ENCODE results near the gene SMDT1.

The SMDT1 gene

GRCh38 chr22:42065438-42066125 lies 13.9 kb upstream of the SMDT1 start:
- peaks cover 5 to 13% (median 11%) of the 10 kb centered on the region in 4 experiments for H3K4me1 ChIP-seq (ENCODE audit: control extremely low read depth in 1 of 4, control insufficient read depth in 4 of 4, insufficient read depth in 4 of 4, low read length in 3 of 4)
- DNase-seq, result no peak
- ChIA-PET POLR2A (no interaction called here), CTCF (interaction anchor here (1.1 to 1.2 kb wide), 2 partner anchors 14 to 38 kb away, joined by 3 to 4 read pairs; no protein-coding TSS in a partner anchor)
- no peak overlapping the region for H3K4me3 ChIP-seq (ENCODE audit: control insufficient read depth in 1 of 7, extremely low read depth in 1 of 7, insufficient read depth in 4 of 7, low read depth in 2 of 7, low read length in 6 of 7)
- no peaks in the 10 kb centered on the region for H3K9me3 ChIP-seq (ENCODE audit: control extremely low read depth in 1 of 5, control insufficient read depth in 4 of 5, insufficient read depth in 2 of 5, low read depth in 1 of 5, low read length in 4 of 5)
- WGBS (ENCODE audit: insufficient coverage), result 96% methylated on average over 13 of the region's 13 CpGs
- no peaks in the 10 kb centered on the region for H3K27me3 ChIP-seq (replicated peaks in 2 of 5; ENCODE audit: control insufficient read depth in 4 of 5, insufficient read depth in 5 of 5, low read length in 4 of 5)
- no peak overlapping the region for H3K27ac ChIP-seq (ENCODE audit: insufficient read depth in 1 of 2, low read depth in 1 of 2, low read length in 2 of 2, poor library complexity in 1 of 2, severe bottlenecking in 2 of 2)
- peaks cover 3 to 53% (median 37%) of the 10 kb centered on the region in 4 experiments for H3K36me3 ChIP-seq (ENCODE audit: control insufficient read depth in 4 of 4, insufficient read depth in 4 of 4, low read length in 3 of 4)

DNA sequence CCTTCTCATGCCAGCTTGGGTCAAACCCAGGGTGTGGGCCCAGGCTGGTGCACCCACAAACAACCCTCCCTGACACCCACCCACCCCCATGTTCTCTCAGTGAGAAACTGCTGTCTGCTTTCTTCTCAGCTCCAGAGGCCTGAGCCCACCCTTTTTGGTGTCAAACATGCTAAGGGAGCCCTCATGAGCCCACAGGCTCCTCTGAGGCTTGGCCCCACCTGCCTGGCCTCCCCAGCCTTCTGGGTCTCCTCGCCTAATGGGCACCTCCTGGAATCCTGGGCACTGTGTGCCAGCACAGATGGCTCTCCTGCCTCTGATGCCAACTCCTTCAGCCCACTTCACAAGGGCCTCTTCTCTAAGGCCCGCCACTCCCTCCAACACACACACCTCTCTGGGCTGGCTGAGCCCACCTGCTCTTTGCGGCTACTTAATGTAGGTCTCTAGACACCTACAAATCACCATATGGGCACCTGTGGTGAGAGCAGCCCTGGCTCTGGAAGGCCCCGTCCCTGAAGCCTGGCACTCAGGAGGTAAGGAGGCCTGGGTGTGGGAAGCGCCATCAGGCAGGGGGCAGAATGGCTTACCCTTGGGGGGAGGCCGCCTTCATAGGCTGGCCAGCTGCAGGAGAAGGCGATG lies 13.3 kb upstream of the SMDT1 start:
- H3K27ac ChIP-seq (ENCODE audit: insufficient read depth in 1 of 2, low read depth in 1 of 2, low read length in 2 of 2, poor library complexity in 1 of 2, severe bottlenecking in 2 of 2), result no peak overlapping the region
- no peaks in the 10 kb centered on the region for H3K9me3 ChIP-seq (ENCODE audit: control extremely low read depth in 1 of 5, control insufficient read depth in 4 of 5, insufficient read depth in 2 of 5, low read depth in 1 of 5, low read length in 4 of 5)
- no peaks in the 10 kb centered on the region for H3K27me3 ChIP-seq (replicated peaks in 2 of 5; ENCODE audit: control insufficient read depth in 4 of 5, insufficient read depth in 5 of 5, low read length in 4 of 5)
- H3K36me3 ChIP-seq (ENCODE audit: control insufficient read depth in 4 of 4, insufficient read depth in 4 of 4, low read length in 3 of 4), result peaks cover 2 to 46% (median 30%) of the 10 kb centered on the region in 4 experiments
- H3K4me1 ChIP-seq (ENCODE audit: control extremely low read depth in 1 of 4, control insufficient read depth in 4 of 4, insufficient read depth in 4 of 4, low read length in 3 of 4), result peaks cover 5 to 19% (median 17%) of the 10 kb centered on the region in 4 experiments
- POLR2A ChIA-PET, result no interaction called here
- no peak for DNase-seq
- H3K4me3 ChIP-seq (ENCODE audit: control insufficient read depth in 1 of 7, extremely low read depth in 1 of 7, insufficient read depth in 4 of 7, low read depth in 2 of 7, low read length in 6 of 7), result no peak overlapping the region
- 100% methylated on average over 5 of the region's 7 CpGs for WGBS (ENCODE audit: insufficient coverage)
- CTCF ChIA-PET, result interaction anchor here (1.2 kb wide), 1 partner anchor 15 kb away, joined by 3 read pairs; no protein-coding TSS in a partner anchor

GRCh38 chr22:42066937-42067336 lies 12.6 kb upstream of the SMDT1 start:
- Histone ChIP-seq H3K36me3 (ENCODE audit: control insufficient read depth in 4 of 4, insufficient read depth in 4 of 4, low read length in 3 of 4) (peaks cover 2 to 46% (median 28%) of the 10 kb centered on the region in 4 experiments), H3K9me3 (ENCODE audit: control extremely low read depth in 1 of 5, control insufficient read depth in 4 of 5, insufficient read depth in 2 of 5, low read depth in 1 of 5, low read length in 4 of 5) (no peaks in the 10 kb centered on the region), H3K4me1 (ENCODE audit: control extremely low read depth in 1 of 4, control insufficient read depth in 4 of 4, insufficient read depth in 4 of 4, low read length in 3 of 4) (peaks cover 5 to 23% (median 21%) of the 10 kb centered on the region in 4 experiments), H3K4me3 (ENCODE audit: control insufficient read depth in 1 of 7, extremely low read depth in 1 of 7, insufficient read depth in 4 of 7, low read depth in 2 of 7, low read length in 6 of 7) (no peak overlapping the region), H3K27me3 (replicated peaks in 2 of 5; ENCODE audit: control insufficient read depth in 4 of 5, insufficient read depth in 5 of 5, low read length in 4 of 5) (no peaks in the 10 kb centered on the region), H3K27ac (ENCODE audit: insufficient read depth in 1 of 2, low read depth in 1 of 2, low read length in 2 of 2, poor library complexity in 1 of 2, severe bottlenecking in 2 of 2) (no peak overlapping the region)
- ChIA-PET CTCF (no interaction called here), POLR2A (no interaction called here)
- 98% methylated on average over 10 of the region's 10 CpGs for WGBS (ENCODE audit: insufficient coverage)
- no peak for DNase-seq

- Histone ChIP-seq H3K27ac (ENCODE audit: insufficient read depth in 1 of 2, low read depth in 1 of 2, low read length in 2 of 2, poor library complexity in 1 of 2, severe bottlenecking in 2 of 2) (no peak overlapping the region), H3K36me3 (ENCODE audit: control insufficient read depth in 4 of 4, insufficient read depth in 4 of 4, low read length in 3 of 4) (peaks cover 2 to 45% (median 22%) of the 10 kb centered on the region in 4 experiments), H3K9me3 (ENCODE audit: control extremely low read depth in 1 of 5, control insufficient read depth in 4 of 5, insufficient read depth in 2 of 5, low read depth in 1 of 5, low read length in 4 of 5) (no peaks in the 10 kb centered on the region), H3K27me3 (replicated peaks in 2 of 5; ENCODE audit: control insufficient read depth in 4 of 5, insufficient read depth in 5 of 5, low read length in 4 of 5) (no peaks in the 10 kb centered on the region), H3K4me1 (ENCODE audit: control extremely low read depth in 1 of 4, control insufficient read depth in 4 of 4, insufficient read depth in 4 of 4, low read length in 3 of 4) (peaks cover 5 to 23% (median 21%) of the 10 kb centered on the region in 4 experiments), H3K4me3 (ENCODE audit: control insufficient read depth in 1 of 7, extremely low read depth in 1 of 7, insufficient read depth in 4 of 7, low read depth in 2 of 7, low read length in 6 of 7) (no peak overlapping the region)
- DNase-seq, result no peak
- ChIA-PET CTCF (no interaction called here), POLR2A (no interaction called here)
- WGBS (ENCODE audit: insufficient coverage), result 89% methylated on average over 12 of the region's 14 CpGs
Observed at GRCh38 chr22:42067671-42068251, 11.7 kb upstream of the SMDT1 start.

GRCh38 chr22:42068291-42068690 lies 11.2 kb upstream of the SMDT1 start:
- H3K9me3 ChIP-seq (ENCODE audit: control extremely low read depth in 1 of 5, control insufficient read depth in 4 of 5, insufficient read depth in 2 of 5, low read depth in 1 of 5, low read length in 4 of 5), result no peaks in the 10 kb centered on the region
- no peaks in the 10 kb centered on the region for H3K27me3 ChIP-seq (replicated peaks in 2 of 5; ENCODE audit: control insufficient read depth in 4 of 5, insufficient read depth in 5 of 5, low read length in 4 of 5)
- H3K4me3 ChIP-seq (ENCODE audit: control insufficient read depth in 1 of 7, extremely low read depth in 1 of 7, insufficient read depth in 4 of 7, low read depth in 2 of 7, low read length in 6 of 7), result no peak overlapping the region
- POLR2A ChIA-PET, result no interaction called here
- H3K27ac ChIP-seq (ENCODE audit: insufficient read depth in 1 of 2, low read depth in 1 of 2, low read length in 2 of 2, poor library complexity in 1 of 2, severe bottlenecking in 2 of 2), result no peak overlapping the region
- H3K36me3 ChIP-seq (ENCODE audit: control insufficient read depth in 4 of 4, insufficient read depth in 4 of 4, low read length in 3 of 4), result peaks cover 2 to 42% (median 22%) of the 10 kb centered on the region in 4 experiments
- H3K4me1 ChIP-seq (ENCODE audit: control extremely low read depth in 1 of 4, control insufficient read depth in 4 of 4, insufficient read depth in 4 of 4, low read length in 3 of 4), result peaks cover 5 to 23% (median 21%) of the 10 kb centered on the region in 4 experiments
- WGBS (ENCODE audit: insufficient coverage), result 100% methylated on average over 4 of the region's 4 CpGs
- CTCF ChIA-PET, result no interaction called here
- no peak for DNase-seq

- H3K4me1 ChIP-seq (ENCODE audit: control extremely low read depth in 1 of 4, control insufficient read depth in 4 of 4, insufficient read depth in 4 of 4, low read length in 3 of 4), result peaks cover 5 to 37% (median 28%) of the 10 kb centered on the region in 4 experiments
- H3K27ac ChIP-seq (ENCODE audit: insufficient read depth in 1 of 2, low read depth in 1 of 2, low read length in 2 of 2, poor library complexity in 1 of 2, severe bottlenecking in 2 of 2), result peak overlapping the region; percentile 9 to 79
- CTCF ChIA-PET, result interaction anchor here (0.8 to 1.1 kb wide), 3 partner anchors 15 to 108 kb away, joined by 3 to 6 read pairs (median 3); partner anchors contain the start of gene NDUFA6
- no peaks in the 10 kb centered on the region for H3K27me3 ChIP-seq (replicated peaks in 2 of 5; ENCODE audit: control insufficient read depth in 4 of 5, insufficient read depth in 5 of 5, low read length in 4 of 5)
- 3% methylated on average over 16 of the region's 19 CpGs for WGBS (ENCODE audit: insufficient coverage)
- no peaks in the 10 kb centered on the region for H3K9me3 ChIP-seq (ENCODE audit: control extremely low read depth in 1 of 5, control insufficient read depth in 4 of 5, insufficient read depth in 2 of 5, low read depth in 1 of 5, low read length in 4 of 5)
- POLR2A ChIA-PET, result interaction anchor here (0.6 kb wide), 1 partner anchor 545 kb away, joined by 3 read pairs; the partner anchor contains the start of gene POLDIP3
- peak overlapping the region; percentile 20 to 84 (median 62) for H3K4me3 ChIP-seq (ENCODE audit: control insufficient read depth in 1 of 7, extremely low read depth in 1 of 7, insufficient read depth in 4 of 7, low read depth in 2 of 7, low read length in 6 of 7)
- peaks cover 2 to 38% (median 20%) of the 10 kb centered on the region in 4 experiments for H3K36me3 ChIP-seq (ENCODE audit: control insufficient read depth in 4 of 4, insufficient read depth in 4 of 4, low read length in 3 of 4)
- peak in 1 of 3 donors; percentile 17 for DNase-seq
Observed at GRCh38 chr22:42069801-42070516, 9.5 kb upstream of the SMDT1 start.

All from common myeloid progenitor, CD34-positive (primary cell).